Measurements from ENCODE around the gene PCSK2. TPM values are rescaled to one million over a fixed set of nuclear protein-coding genes. Genes with fewer than 3 reads are reported as not detected.

PCSK2 gene
- polyA plus RNA-seq, 1 experiment = not detected

- TF ChIP-seq CTCF (IDR thresholded peaks at IDR 0.05; ENCODE audit: low read depth, low read length) = no peak
- Histone ChIP-seq H3K27ac (ENCODE audit: low read depth, low read length) (no peak overlapping the region), H3K27me3 (ENCODE audit: control insufficient read depth, insufficient read depth, low read length) (peaks cover 2% of the 10 kb centered on the region), H3K4me3 (ENCODE audit: low read depth, low read length) (no peak overlapping the region), H3K9me3 (ENCODE audit: control insufficient read depth, insufficient read depth, low read length) (no peaks in the 10 kb centered on the region)
- no peak for DNase-seq (ENCODE audit: low read depth, low spot score)
- POLR2A ChIA-PET = no interaction called here
- CTCF ChIA-PET = no interaction called here
Observed at GRCh38 chr20:17534077-17534476, 307.2 kb downstream of the PCSK2 start.

Small RNAs within 50 kb of the gene (small RNA-seq; reads per million reads assigned to genes)
- gene AL359511.1 (ENCODE audit: insufficient read length, low read depth) (not detected), gene RNU1-131P (ENCODE audit: insufficient read length, low read depth) (not detected), gene RNU6-27P (ENCODE audit: insufficient read length, low read depth) (1.3 reads per million)
